ENCODE results near the gene MIX23. TPM values are rescaled to one million over a fixed set of nuclear protein-coding genes. Genes with fewer than 3 reads are reported as not detected.

MIX23 gene
- total RNA-seq, 1 experiment from 2014 or later = 80.6 TPM

- Histone ChIP-seq H3K79me2 (ENCODE audit: insufficient read depth, low read length) (no peaks in the 10 kb centered on the region), H3T11ph (ENCODE audit: low read length) (no peak overlapping the region), H3K23ac (ENCODE audit: insufficient read length, low read depth, low read length) (no peak overlapping the region), H2BK12ac (ENCODE audit: insufficient read length, low read depth, low read length) (no peak overlapping the region), H3K14ac (ENCODE audit: insufficient read depth, low read length) (no peak overlapping the region), H3K18ac (ENCODE audit: insufficient read length, low read depth, low read length) (no peak overlapping the region), H3K4ac (ENCODE audit: low read depth, low read length) (no peak overlapping the region), H2BK5ac (ENCODE audit: insufficient read length, low read length) (no peak overlapping the region), H3K9ac (ENCODE audit: extremely low read depth, insufficient read length, low read length) (no peak overlapping the region), H4K91ac (ENCODE audit: insufficient read length, low read depth, low read length) (no peak overlapping the region), H3K4me2 (ENCODE audit: insufficient read depth, insufficient read length, low read length) (no peak overlapping the region), H3K4me1 (ENCODE audit: insufficient read depth, low read length) (no peaks in the 10 kb centered on the region), H3K27ac (ENCODE audit: insufficient read length, low read depth, low read length) (no peak overlapping the region), H2BK15ac (ENCODE audit: low read depth, low read length) (no peak overlapping the region), H2AFZ (ENCODE audit: low read length) (no peak overlapping the region), H2AK5ac (ENCODE audit: insufficient read length, low read length) (no peak overlapping the region), H3K23me2 (ENCODE audit: insufficient read length, low read depth, low read length, poor library complexity, severe bottlenecking) (no peaks in the 10 kb centered on the region), H3K27me3 (ENCODE audit: insufficient read depth, low read length) (no peaks in the 10 kb centered on the region), H4K20me1 (ENCODE audit: control insufficient read depth, insufficient read depth, insufficient read length) (no peaks in the 10 kb centered on the region), H2BK120ac (ENCODE audit: low read depth, low read length, poor library complexity, severe bottlenecking) (no peak overlapping the region), H3K79me1 (ENCODE audit: insufficient read depth, low read depth, low read length, poor library complexity, severe bottlenecking) (no peaks in the 10 kb centered on the region), H4K5ac (ENCODE audit: insufficient read length, low read depth, low read length) (no peak overlapping the region), H4K8ac (replicated peaks; ENCODE audit: insufficient read length, low read depth, low read length) (no peak overlapping the region), H3K56ac (ENCODE audit: insufficient read length, low read depth, low read length) (no peak overlapping the region), H3K9me3 (ENCODE audit: control insufficient read depth, low read depth, low read length) (no peaks in the 10 kb centered on the region), H2BK20ac (ENCODE audit: low read depth, low read length, poor library complexity, severe bottlenecking) (no peak overlapping the region)
- H3K27ac Mint-ChIP-seq = no peak overlapping the region
- H3K27me3 Mint-ChIP-seq (ENCODE audit: low read depth) = no peaks in the 10 kb centered on the region
- peaks cover 8 to 56% (median 42%) of the 10 kb centered on the region in 3 experiments; a peak in 6 of 7 replicates for H3K36me3 Mint-ChIP-seq (ENCODE audit: insufficient read depth in 1 of 3, low read depth in 3 of 3)
- TF ChIP-seq CTCF (conservative IDR thresholded peaks at IDR 0.05) = no peak
- no peak overlapping the region for H3K4me3 Mint-ChIP-seq
- WGBS (ENCODE audit: extremely low coverage, insufficient read length, low lambda C conversion rate) = no CpG with 5 or more reads among the region's 1 CpG
- DNase-seq = no peak
- H3K9me3 Mint-ChIP-seq = no peaks in the 10 kb centered on the region
- H3K4me1 Mint-ChIP-seq = no peaks in the 10 kb centered on the region
Measured at GRCh38 chr3:122407946-122408345, 24.9 kb upstream of the MIX23 start.
